Thymus (tissue), 11 donors: ENCODE results near the gene MARK3. TPM values are rescaled to one million over a fixed set of nuclear protein-coding genes. Genes with fewer than 3 reads are reported as not detected.
A peak's percentile ranks its signal among the peaks of the same experiment; 100 is the strongest.
"Not testable (repeated sequence)": the region's sequence is repeated elsewhere in the genome, so short reads cannot be mapped to it uniquely, and the experiment has no call there.

Experiments
- DNase-seq, 9 donors: peaks; one replicate each; pipeline ENCODE4 v3.0.0-alpha.2; 2013; ENCODE audit warnings: low spot score in 9 of 9, low read depth in 6 of 9, missing footprints in 1 of 9
- H3K27ac ChIP-seq, 2 donors: one replicate each; pipeline ENCODE4 v1.5.1; 2013; ENCODE audit warnings: control low read depth in 1 of 2, low read depth in 1 of 2, low read length in 1 of 2, mild to moderate bottlenecking in 1 of 2, moderate library complexity in 1 of 2
- H3K27me3 ChIP-seq, 2 donors: one replicate each; pipeline ENCODE4 v1.5.1; 2013; ENCODE audit warnings: low read length in 1 of 2; ENCODE audit not compliant: control insufficient read depth in 2 of 2, insufficient read depth in 1 of 2
- H3K36me3 ChIP-seq, 2 donors: one replicate each; pipeline ENCODE4 v1.5.1; 2013; ENCODE audit warnings: low read length in 1 of 2, mild to moderate bottlenecking in 1 of 2, moderate library complexity in 1 of 2; ENCODE audit not compliant: control insufficient read depth in 2 of 2, insufficient read depth in 2 of 2
- H3K4me1 ChIP-seq, 2 donors: one replicate each; pipeline ENCODE4 v1.5.1; 2013; ENCODE audit warnings: low read length in 2 of 2; ENCODE audit not compliant: control insufficient read depth in 2 of 2, insufficient read depth in 2 of 2
- H3K4me3 ChIP-seq, 2 donors: one replicate each; pipeline ENCODE4 v1.5.1; 2013; ENCODE audit warnings: low read length in 2 of 2, control low read depth in 1 of 2, mild to moderate bottlenecking in 1 of 2
- H3K9me3 ChIP-seq, 2 donors: one replicate each; pipeline ENCODE4 v1.5.1; 2013; ENCODE audit warnings: low read length in 1 of 2, mild to moderate bottlenecking in 1 of 2; ENCODE audit not compliant: control insufficient read depth in 2 of 2, insufficient read depth in 1 of 2
- WGBS: extraction: QIAGEN DNeasy Blood & Tissue Kit; methylation state at CpG from one replicate; pipeline ENCODE4 v1.1.7; 2013; 5-methylcytosine and 5-hydroxymethylcytosine counted together
- polyA plus RNA-seq: library from polyadenylated mRNA; stranded (reverse); fragments of 200-250 nt; gene quantifications from one replicate; pipeline ENCODE4 v1.2.3, GENCODE V29; 2013
- total RNA-seq: library from RNA; stranded (reverse); fragments of 120-200 nt; gene quantifications from one replicate; pipeline ENCODE4 v1.2.4, GENCODE V29; 2013
- donor health status: healthy.

MARK3 gene
- total and polyA plus RNA-seq, 2 donors: 50.8 to 91.6 TPM

- Histone ChIP-seq H3K27ac (no peak overlapping the region), H3K4me1 (peaks cover 10 to 24% of the 10 kb centered on the region in 2 donors), H3K36me3 (no peaks in the 10 kb centered on the region), H3K27me3 (peaks cover 41 to 75% of the 10 kb centered on the region in 2 donors), H3K9me3 (peaks cover 1 to 3% of the 10 kb centered on the region in 2 donors), H3K4me3 (peak overlapping the region; percentile 41 to 58)
- DNase-seq: no peak
- 2% methylated on average over 77 of the region's 77 CpGs for WGBS
Observed at GRCh38 chr14:103521438-103521950, 136.3 kb downstream of the MARK3 start.

GRCh38 chr14:103521951-103522563 is 136.8 kb downstream of the MARK3 start:
- peaks cover 41 to 80% of the 10 kb centered on the region in 2 donors for H3K27me3 ChIP-seq
- 2% methylated on average over 74 of the region's 74 CpGs for WGBS
- DNase-seq: no peak
- peaks cover 1 to 3% of the 10 kb centered on the region in 2 donors for H3K9me3 ChIP-seq
- no peak overlapping the region for H3K27ac ChIP-seq
- H3K36me3 ChIP-seq: no peaks in the 10 kb centered on the region
- H3K4me3 ChIP-seq: peak overlapping the region in 1 of 2 donors; percentile 58
- H3K4me1 ChIP-seq: peaks cover 10 to 24% of the 10 kb centered on the region in 2 donors

GRCh38 chr14:103522649-103523574 is 137.7 kb downstream of the MARK3 start, which contains the start of gene CKB:
CKB (minus strand) TSS chr14:103522830; CDS start chr14:103522493, 337 bp downstream.
- H3K27ac ChIP-seq: no peak within 1 kb of the TSS
- peak within 1 kb of the TSS in 1 of 2 donors; percentile 58 for H3K4me3 ChIP-seq
- peaks cover 10 to 27% of the 10 kb centered on the region in 2 donors for H3K4me1 ChIP-seq
- 8% methylated on average over 107 of the region's 107 CpGs for WGBS
- no peaks in the 10 kb centered on the region for H3K36me3 ChIP-seq
- H3K27me3 ChIP-seq: peaks cover 41 to 85% of the 10 kb centered on the region in 2 donors
- no peak for DNase-seq
- peaks cover 1 to 3% of the 10 kb centered on the region in 2 donors for H3K9me3 ChIP-seq

- Histone ChIP-seq H3K27ac (no peak overlapping the region), H3K4me1 (peaks cover 10 to 34% of the 10 kb centered on the region in 2 donors), H3K4me3 (no peak overlapping the region), H3K36me3 (no peaks in the 10 kb centered on the region), H3K27me3 (peaks cover 41 to 83% of the 10 kb centered on the region in 2 donors), H3K9me3 (peaks cover 1 to 3% of the 10 kb centered on the region in 2 donors)
- DNase-seq: no peak
- WGBS: 80% methylated on average over 10 of the region's 10 CpGs
Observed at GRCh38 chr14:103523575-103523954, 138.3 kb downstream of the MARK3 start.

- Histone ChIP-seq H3K27ac (no peak overlapping the region), H3K9me3 (peaks cover 1 to 3% of the 10 kb centered on the region in 2 donors), H3K4me3 (no peak overlapping the region), H3K36me3 (no peaks in the 10 kb centered on the region), H3K27me3 (peaks cover 41 to 76% of the 10 kb centered on the region in 2 donors), H3K4me1 (peaks cover 10 to 30% of the 10 kb centered on the region in 2 donors)
- no peak for DNase-seq
- 89% methylated on average over 12 of the region's 12 CpGs for WGBS
Observed at GRCh38 chr14:103524002-103524935, 139.1 kb downstream of the MARK3 start.

- H3K9me3 ChIP-seq, H3K4me3 ChIP-seq, H3K27ac ChIP-seq, DNase-seq, H3K36me3 ChIP-seq: not testable (repeated sequence)
- WGBS: 89% methylated on average over 17 of the region's 17 CpGs
- H3K27me3 ChIP-seq: peaks cover 38 to 62% of the 10 kb centered on the region in 2 donors
- peaks cover 17 to 34% of the 10 kb centered on the region in 2 donors for H3K4me1 ChIP-seq
Observed at GRCh38 chr14:103525430-103526246, 140.4 kb downstream of the MARK3 start.

GRCh38 chr14:103526247-103526913 is 141.2 kb downstream of the MARK3 start:
- H3K36me3 ChIP-seq: no peaks in the 10 kb centered on the region
- DNase-seq: no peak
- peaks cover 17 to 28% of the 10 kb centered on the region in 2 donors for H3K4me1 ChIP-seq
- no peak overlapping the region for H3K4me3 ChIP-seq
- 80% methylated on average over 8 of the region's 8 CpGs for WGBS
- no peak overlapping the region for H3K27ac ChIP-seq
- peaks cover 1 to 3% of the 10 kb centered on the region in 2 donors for H3K9me3 ChIP-seq
- peaks cover 32 to 55% of the 10 kb centered on the region in 2 donors for H3K27me3 ChIP-seq
